IMR-90 (cell line): ENCODE measurements around the gene ASMTL. TPM values are rescaled to one million over a fixed set of nuclear protein-coding genes. Genes with fewer than 3 reads are reported as not detected.

Source experiments
- ATAC-seq: fragments of 200-7000 bp; cut with Tn5 transposase; 2 replicates; pipeline ENCODE4 v1.9.1; 2020; ENCODE audit warnings: low read depth, mild to moderate bottlenecking, moderate library complexity
- BruUV-seq: library from RNA; stranded (reverse); fragments of 400-500 nt; replicated peaks from 2 replicates; lab custom pipeline; 2021; lab: Mats Ljungman, UMichigan
- CTCF ChIA-PET: fragments of 300-600 bp; formaldehyde crosslinking; extraction: SDS; loops from one replicate; lab custom pipeline; 2021; ENCODE audit warnings: antibody characterized with exemption; lab: Yijun Ruan, JAX
- POLR2A ChIA-PET: fragments of 300-600 bp; sonication (Branson Sonifier 250); formaldehyde crosslinking; loops from one replicate; lab custom pipeline; 2022; ENCODE audit warnings: antibody characterized with exemption; ENCODE audit not compliant: unreplicated experiment; lab: Charles Lee
- DNase-seq: peaks from one replicate; pipeline ENCODE4 v3.0.0; 2013
- H2AFZ ChIP-seq: replicated peaks from 2 replicates; pipeline ENCODE3; 2013; ENCODE audit warnings: low read length, mild to moderate bottlenecking; ENCODE audit not compliant: poor library complexity
- H2AK5ac ChIP-seq: 2 replicates; pipeline ENCODE4 v1.6.1; 2013; ENCODE audit warnings: low read depth, low read length, inconsistent platforms
- H2AK9ac ChIP-seq: replicated peaks from 2 replicates; pipeline ENCODE3; 2013; ENCODE audit warnings: mild to moderate bottlenecking, low read depth, low read length, moderate library complexity; ENCODE audit not compliant: poor library complexity
- H2BK120ac ChIP-seq: 2 replicates; pipeline ENCODE4 v1.6.1; 2013; ENCODE audit warnings: low read depth, low read length, inconsistent platforms
- H2BK15ac ChIP-seq: 3 replicates; pipeline ENCODE4 v1.6.1; 2013; ENCODE audit warnings: low read depth, low read length, inconsistent platforms
- H2BK20ac ChIP-seq: 2 replicates; pipeline ENCODE4 v1.6.1; 2013; ENCODE audit warnings: low read depth, mild to moderate bottlenecking, inconsistent platforms, low read length, moderate library complexity
- H2BK5ac ChIP-seq: 2 replicates; pipeline ENCODE4 v1.6.1; 2013; ENCODE audit warnings: mild to moderate bottlenecking, low read depth, low read length, inconsistent platforms; ENCODE audit not compliant: poor library complexity, severe bottlenecking
- H3K14ac ChIP-seq: replicated peaks from 2 replicates; pipeline ENCODE4 v1.6.1; 2013; ENCODE audit warnings: low read depth, low read length, inconsistent platforms
- H3K18ac ChIP-seq: 2 replicates; pipeline ENCODE4 v1.6.1; 2013; ENCODE audit warnings: low read depth, low read length, control low read depth
- H3K23ac ChIP-seq: 2 replicates; pipeline ENCODE4 v1.6.1; 2013; ENCODE audit warnings: low read depth, low read length, inconsistent platforms
- H3K27ac ChIP-seq: 2 replicates; pipeline ENCODE4 v1.5.1; 2013; ENCODE audit warnings: mild to moderate bottlenecking, control low read depth, low read length; ENCODE audit not compliant: insufficient read depth
- H3K27me3 ChIP-seq: 2 replicates; pipeline ENCODE4 v1.6.1; 2013; ENCODE audit warnings: low read length; ENCODE audit not compliant: control insufficient read depth, insufficient read depth
- H3K36me3 ChIP-seq: 2 replicates; pipeline ENCODE4 v1.6.1; 2013; ENCODE audit warnings: low read length, mixed read lengths; ENCODE audit not compliant: control insufficient read depth, insufficient read depth
- H3K4ac ChIP-seq: 2 replicates; pipeline ENCODE4 v1.6.1; 2013; ENCODE audit warnings: low read depth, low read length, inconsistent platforms
- H3K4me1 ChIP-seq: 2 replicates; pipeline ENCODE4 v1.6.1; 2013; ENCODE audit warnings: low read length, mixed read lengths; ENCODE audit not compliant: control insufficient read depth, insufficient read depth
- H3K4me2 ChIP-seq: 2 replicates; pipeline ENCODE4 v1.6.1; 2013; ENCODE audit warnings: low read depth, mild to moderate bottlenecking, control low read depth, low read length, moderate library complexity
- H3K4me3 ChIP-seq: 2 replicates; pipeline ENCODE4 v1.5.1; 2013; ENCODE audit warnings: low read depth, mild to moderate bottlenecking, control low read depth, low read length, moderate library complexity; ENCODE audit not compliant: insufficient read depth
- H3K56ac ChIP-seq: 2 replicates; pipeline ENCODE4 v1.6.1; 2013; ENCODE audit warnings: low read length, inconsistent platforms; ENCODE audit not compliant: insufficient read depth; ENCODE audit errors: extremely low read depth
- H3K79me1 ChIP-seq, 2 experiments: 2 replicates each; pipeline ENCODE4 v1.6.1; 2013; ENCODE audit warnings: low read length in 2 of 2, inconsistent platforms in 1 of 2, low read depth in 1 of 2
- H3K9ac ChIP-seq: 2 replicates; pipeline ENCODE4 v1.6.1; 2013; ENCODE audit warnings: low read depth, low read length, control low read depth
- H3K9me1 ChIP-seq: 2 replicates; pipeline ENCODE4 v1.6.1; 2013; ENCODE audit warnings: low read length, inconsistent platforms; ENCODE audit not compliant: insufficient read depth
- H3K9me3 ChIP-seq: 2 replicates; pipeline ENCODE4 v1.6.1; 2013; ENCODE audit warnings: low read length; ENCODE audit not compliant: control insufficient read depth, insufficient read depth
- H4K20me1 ChIP-seq: 2 replicates; pipeline ENCODE4 v1.6.1; 2013; ENCODE audit warnings: low read length, inconsistent platforms; ENCODE audit not compliant: insufficient read depth
- H4K5ac ChIP-seq: 2 replicates; pipeline ENCODE4 v1.6.1; 2013; ENCODE audit warnings: mild to moderate bottlenecking, low read depth, low read length, control low read depth
- H4K8ac ChIP-seq, 2 experiments: 2 replicates each; pipeline ENCODE4 v1.6.1; 2013; ENCODE audit warnings: low read depth in 2 of 2, low read length in 2 of 2, control low read depth in 1 of 2, inconsistent platforms in 1 of 2
- H4K91ac ChIP-seq: 2 replicates; pipeline ENCODE4 v1.6.1; 2013; ENCODE audit warnings: low read depth, low read length, inconsistent platforms; ENCODE audit not compliant: insufficient read depth
- CEBPB ChIP-seq: IDR thresholded peaks from 2 replicates; pipeline ENCODE4 v1.6.1; 2012; ENCODE audit warnings: low read depth, low read length, improper control_type of control experiment
- CHD1 ChIP-seq: IDR thresholded peaks from 2 replicates; pipeline ENCODE4 v1.6.1; 2012; ENCODE audit warnings: low read depth, low read length, improper control_type of control experiment
- FOS ChIP-seq: fragments of 150-350 bp; IDR thresholded peaks from 2 replicates; pipeline ENCODE4 v1.6.1; 2016; ENCODE audit warnings: low read depth, low read length
- MAFK ChIP-seq: IDR thresholded peaks from 2 replicates; pipeline ENCODE4 v1.6.1; 2012; ENCODE audit warnings: low read depth, low read length, improper control_type of control experiment
- MAZ ChIP-seq: IDR thresholded peaks from 2 replicates; pipeline ENCODE4 v1.6.1; 2012; ENCODE audit warnings: low read depth, mild to moderate bottlenecking, low read length, improper control_type of control experiment, moderate library complexity, borderline replicate concordance
- MXI1 ChIP-seq: IDR thresholded peaks from 2 replicates; pipeline ENCODE4 v1.6.1; 2012; ENCODE audit warnings: low read depth, mild to moderate bottlenecking, low read length, moderate library complexity, borderline replicate concordance
- RCOR1 ChIP-seq: IDR thresholded peaks from 2 replicates; pipeline ENCODE4 v1.6.1; 2012; ENCODE audit warnings: mild to moderate bottlenecking, low read length, improper control_type of control experiment; ENCODE audit not compliant: insufficient replicate concordance
- RFX5 ChIP-seq: IDR thresholded peaks from 2 replicates; pipeline ENCODE4 v1.8.0; 2012; ENCODE audit warnings: low read depth, mild to moderate bottlenecking, low read length, moderate library complexity
- WGBS, 2 experiments: methylation state at CpG; one replicate each; pipeline versions ENCODE4 v1.1.5 to v1.1.7; 2013; ENCODE audit warnings: missing lambda C conversion rate in 2 of 2; ENCODE audit not compliant: insufficient read length in 1 of 2; ENCODE audit errors: extremely low coverage in 2 of 2; 5-methylcytosine and 5-hydroxymethylcytosine counted together
- dilution Hi-C: fragments of 300-500 bp; cut with HindIII; formaldehyde crosslinking; loops from one replicate; pipeline ENCODE4 v1.14.3; 2018; ENCODE audit warnings: low sequenced_read_pairs; ENCODE audit not compliant: unreplicated experiment
- in situ Hi-C: fragments of 300-500 bp; cut with MboI; formaldehyde crosslinking; loops from 3 replicates; pipeline ENCODE4 v1.14.3; 2019; ENCODE audit warnings: low sequenced_read_pairs, inconsistent platforms, mixed read lengths
- intact Hi-C: fragments of 100-400 bp; cut with micrococcal nuclease; formaldehyde crosslinking; loops from 2 replicates; pipeline ENCODE4 v1.10.0; 2022
- polyA plus RNA-seq, 3 experiments: library from polyadenylated mRNA; depleted of rRNA; stranded (reverse); fragments of >200 nt; gene quantifications; 2 replicates each; pipeline ENCODE4 v1.2.3, GENCODE V29; 2012; ENCODE audit warnings: low replicate concordance in 1 of 3
- total RNA-seq: library from RNA; depleted of rRNA; stranded (reverse); fragments of >200 nt; gene quantifications from 2 replicates; pipeline ENCODE4 v1.2.3, GENCODE V29; 2012
- TF ChIP-seq, protein P1 (sequence below): fragments of 150-350 bp; IDR thresholded peaks from 2 replicates; pipeline ENCODE4 v1.6.1; 2016; ENCODE audit warnings: low read depth, mild to moderate bottlenecking, low read length, moderate library complexity, borderline replicate concordance
- TF ChIP-seq, protein P2 (sequence below): fragments of 150-350 bp; IDR thresholded peaks from 2 replicates; pipeline ENCODE4 v1.6.1; 2017; ENCODE audit warnings: mild to moderate bottlenecking, antibody characterized with exemption, low read length, low read depth

Gene ASMTL
- total and polyA plus RNA-seq, 2 of the 4 experiments (the other 2 are of a cell fraction) = 13.4 to 33.4 TPM

DNA sequence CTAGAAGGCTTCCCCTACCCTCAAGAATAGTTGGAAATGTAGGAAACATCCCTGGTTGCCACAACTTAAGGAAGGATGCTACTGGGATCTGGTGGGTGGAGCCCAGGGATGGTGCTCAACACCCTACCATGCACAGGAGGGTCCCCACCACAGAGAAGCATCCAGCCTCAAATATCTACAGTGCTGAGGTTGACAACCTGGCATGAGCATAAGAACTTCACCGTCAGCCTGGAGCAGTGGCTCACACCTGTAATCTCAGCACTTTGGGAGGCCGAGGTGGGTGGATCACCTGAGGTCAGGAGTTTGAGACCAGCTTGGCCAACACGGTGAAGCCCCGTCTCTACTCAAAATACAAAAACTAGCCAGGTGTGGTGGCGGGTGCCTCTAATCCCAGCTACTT, 24.0 kb upstream of the ASMTL start:
- H3K4me2 ChIP-seq = no peak overlapping the region
- no peak overlapping the region for H4K91ac ChIP-seq
- BruUV-seq = no TSS peak
- H3K14ac ChIP-seq = no peak overlapping the region
- H2BK15ac ChIP-seq = no peak overlapping the region
- no peaks in the 10 kb centered on the region for H3K4me1 ChIP-seq
- no peak overlapping the region for H3K27ac ChIP-seq
- H2BK20ac ChIP-seq = no peak overlapping the region
- H4K5ac ChIP-seq = no peak overlapping the region
- H4K8ac ChIP-seq = no peak overlapping the region
- DNase-seq = no peak
- no peak overlapping the region for H2BK5ac ChIP-seq
- no peak overlapping the region for H3K4me3 ChIP-seq
- no peaks in the 10 kb centered on the region for H3K9me1 ChIP-seq
- no peak overlapping the region for H3K18ac ChIP-seq
- no peak overlapping the region for H2AK5ac ChIP-seq
- no peak overlapping the region for H2BK120ac ChIP-seq
- H3K4ac ChIP-seq = no peak overlapping the region
- H3K27me3 ChIP-seq = no peaks in the 10 kb centered on the region
- ChIA-PET POLR2A (no interaction called here), CTCF (no interaction called here)
- intact Hi-C loops = no loop called here
- ATAC-seq = no peak
- H3K79me1 ChIP-seq = no peaks in the 10 kb centered on the region
- in situ Hi-C loops = no loop called here
- TF ChIP-seq, protein P1, sequence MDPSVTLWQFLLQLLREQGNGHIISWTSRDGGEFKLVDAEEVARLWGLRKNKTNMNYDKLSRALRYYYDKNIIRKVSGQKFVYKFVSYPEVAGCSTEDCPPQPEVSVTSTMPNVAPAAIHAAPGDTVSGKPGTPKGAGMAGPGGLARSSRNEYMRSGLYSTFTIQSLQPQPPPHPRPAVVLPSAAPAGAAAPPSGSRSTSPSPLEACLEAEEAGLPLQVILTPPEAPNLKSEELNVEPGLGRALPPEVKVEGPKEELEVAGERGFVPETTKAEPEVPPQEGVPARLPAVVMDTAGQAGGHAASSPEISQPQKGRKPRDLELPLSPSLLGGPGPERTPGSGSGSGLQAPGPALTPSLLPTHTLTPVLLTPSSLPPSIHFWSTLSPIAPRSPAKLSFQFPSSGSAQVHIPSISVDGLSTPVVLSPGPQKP = no peak
- TF ChIP-seq, protein P2, sequence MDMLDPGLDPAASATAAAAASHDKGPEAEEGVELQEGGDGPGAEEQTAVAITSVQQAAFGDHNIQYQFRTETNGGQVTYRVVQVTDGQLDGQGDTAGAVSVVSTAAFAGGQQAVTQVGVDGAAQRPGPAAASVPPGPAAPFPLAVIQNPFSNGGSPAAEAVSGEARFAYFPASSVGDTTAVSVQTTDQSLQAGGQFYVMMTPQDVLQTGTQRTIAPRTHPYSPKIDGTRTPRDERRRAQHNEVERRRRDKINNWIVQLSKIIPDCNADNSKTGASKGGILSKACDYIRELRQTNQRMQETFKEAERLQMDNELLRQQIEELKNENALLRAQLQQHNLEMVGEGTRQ = no peak
- TF ChIP-seq CEBPB = no peak
- no peak for TF ChIP-seq CHD1
- TF ChIP-seq MAFK = no peak
- no peak for TF ChIP-seq FOS
- no peak for TF ChIP-seq RFX5
- no peak for TF ChIP-seq RCOR1
- TF ChIP-seq MAZ = no peak
- no peak for TF ChIP-seq MXI1
- no peak overlapping the region for H3K23ac ChIP-seq
- H3K9me3 ChIP-seq = 0 out of 2 replicates have a peak, but pooled peaks cover 1% of the 10 kb centered on the region
- no peak overlapping the region for H3K56ac ChIP-seq
- 80% methylated on average over 1 of the region's 5 CpGs; no CpG with 5 or more reads in 1 of the 2 experiments for WGBS, 2 experiments
- no peak overlapping the region for H2AK9ac ChIP-seq
- no peak overlapping the region for H2AFZ ChIP-seq
- no peaks in the 10 kb centered on the region for H4K20me1 ChIP-seq
- H3K36me3 ChIP-seq = no peaks in the 10 kb centered on the region
- dilution Hi-C loops = no loop called here
- H3K9ac ChIP-seq = no peak overlapping the region
